Sigmoid colon (tissue), 4 donors: ENCODE results near the gene WNT9A.
"Not testable (repeated sequence)": the region's sequence is repeated elsewhere in the genome, so short reads cannot be mapped to it uniquely, and the experiment has no call there.

ENCODE experiments used
- EP300 ChIP-seq, 4 donors: sonication (generic); formaldehyde crosslinking; IDR thresholded peaks; one replicate each; pipeline ENCODE4 v1.6.1; 2017; ENCODE audit warnings: antibody characterized with exemption in 4 of 4
- POLR2A ChIP-seq, 2 donors: fragments of 450-650 bp; IDR thresholded peaks; one replicate each; pipeline ENCODE4 v1.6.1; 2016; ENCODE audit warnings: antibody characterized with exemption in 2 of 2, mild to moderate bottlenecking in 2 of 2, moderate library complexity in 2 of 2
- POLR2AphosphoS5 ChIP-seq, 4 donors: sonication (generic); formaldehyde crosslinking; IDR thresholded peaks; one replicate each; pipeline ENCODE4 v1.6.1; 2017; ENCODE audit warnings: antibody characterized with exemption in 4 of 4
- TF ChIP-seq, protein P1 (sequence below), 4 experiments: fragments of 450-650 bp in 3 of 4; fragments of 200-600 bp in 1 of 4; IDR thresholded peaks; one replicate each; pipeline ENCODE4 v1.5.1; 2016 to 2019; ENCODE audit warnings: antibody characterized with exemption in 4 of 4, mild to moderate bottlenecking in 3 of 4, moderate library complexity in 2 of 4

DNA sequence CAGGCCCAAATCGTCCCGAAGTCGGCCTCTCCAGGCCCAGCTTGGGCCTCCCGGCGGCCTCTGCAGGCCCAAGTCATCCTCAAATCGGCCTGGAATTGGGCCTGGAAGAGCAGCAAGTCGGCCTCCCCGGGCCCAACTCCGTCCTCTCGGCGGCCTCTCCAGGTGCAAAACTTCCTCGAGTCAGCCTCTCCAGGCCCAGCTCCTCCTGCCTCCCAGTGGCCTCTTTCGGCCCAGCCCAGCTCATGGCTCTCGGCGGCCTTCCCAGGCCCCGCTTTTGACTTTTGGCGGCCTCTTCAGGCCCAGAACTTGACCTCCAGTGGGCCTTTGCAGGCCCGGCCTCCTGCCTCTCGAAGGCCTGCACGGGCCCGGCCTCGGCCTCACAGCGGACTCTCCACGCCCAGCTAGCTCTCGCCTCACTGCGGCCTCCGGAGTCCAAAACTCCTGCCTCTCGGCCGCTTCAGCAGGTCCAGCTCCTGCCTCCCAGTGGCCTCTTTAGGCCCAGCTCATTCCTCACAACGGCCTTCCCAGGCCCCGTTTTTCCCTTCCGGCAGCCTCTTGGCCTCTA is 26.1 kb upstream of the WNT9A start:
- TF ChIP-seq, protein P1, sequence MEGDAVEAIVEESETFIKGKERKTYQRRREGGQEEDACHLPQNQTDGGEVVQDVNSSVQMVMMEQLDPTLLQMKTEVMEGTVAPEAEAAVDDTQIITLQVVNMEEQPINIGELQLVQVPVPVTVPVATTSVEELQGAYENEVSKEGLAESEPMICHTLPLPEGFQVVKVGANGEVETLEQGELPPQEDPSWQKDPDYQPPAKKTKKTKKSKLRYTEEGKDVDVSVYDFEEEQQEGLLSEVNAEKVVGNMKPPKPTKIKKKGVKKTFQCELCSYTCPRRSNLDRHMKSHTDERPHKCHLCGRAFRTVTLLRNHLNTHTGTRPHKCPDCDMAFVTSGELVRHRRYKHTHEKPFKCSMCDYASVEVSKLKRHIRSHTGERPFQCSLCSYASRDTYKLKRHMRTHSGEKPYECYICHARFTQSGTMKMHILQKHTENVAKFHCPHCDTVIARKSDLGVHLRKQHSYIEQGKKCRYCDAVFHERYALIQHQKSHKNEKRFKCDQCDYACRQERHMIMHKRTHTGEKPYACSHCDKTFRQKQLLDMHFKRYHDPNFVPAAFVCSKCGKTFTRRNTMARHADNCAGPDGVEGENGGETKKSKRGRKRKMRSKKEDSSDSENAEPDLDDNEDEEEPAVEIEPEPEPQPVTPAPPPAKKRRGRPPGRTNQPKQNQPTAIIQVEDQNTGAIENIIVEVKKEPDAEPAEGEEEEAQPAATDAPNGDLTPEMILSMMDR (IDR thresholded peaks at IDR 0.05) = not testable (repeated sequence)
- not testable (repeated sequence) for TF ChIP-seq POLR2AphosphoS5, EP300, POLR2A (IDR thresholded peaks at IDR 0.05)
